Stimulated activated CD8-positive, alpha-beta memory T cell treated with anti-CD3 and anti-CD28 coated beads, Interleukin-7, amount 100 ng/mL, for 1 hour (primary cell): Measurements from ENCODE around the gene PSEN2.
A peak's percentile ranks its signal among the peaks of the same experiment; 100 is the strongest.

Experiments
- DNase-seq, 2 donors: peaks; one replicate each; pipeline ENCODE4 v3.0.0-alpha.2; 2020; ENCODE audit warnings: low read depth in 2 of 2

The PSEN2 gene

GRCh38 chr1:226886122-226886901, 15.9 kb downstream of the PSEN2 start:
- DNase-seq = no peak

- DNase-seq = no peak
Observed at GRCh38 chr1:226887006-226887405, 16.6 kb downstream of the PSEN2 start.

- DNase-seq = no peak
Observed at GRCh38 chr1:226888021-226888420, 17.6 kb downstream of the PSEN2 start.

- DNase-seq = no peak
Observed at GRCh38 chr1:226888816-226889215, 18.4 kb downstream of the PSEN2 start.

GRCh38 chr1:226889616-226890330, 19.4 kb downstream of the PSEN2 start:
- DNase-seq = no peak

GRCh38 chr1:226890331-226891108, 20.1 kb downstream of the PSEN2 start:
- no peak for DNase-seq

GRCh38 chr1:226891346-226891745, 20.9 kb downstream of the PSEN2 start:
- DNase-seq = no peak

GRCh38 chr1:226891846-226892523, 21.6 kb downstream of the PSEN2 start:
- no peak for DNase-seq

GRCh38 chr1:226892524-226892875, 22.1 kb downstream of the PSEN2 start:
- no peak for DNase-seq

- no peak for DNase-seq
Observed at GRCh38 chr1:226893936-226894335, 23.5 kb downstream of the PSEN2 start.

- no peak for DNase-seq
Observed at GRCh38 chr1:226894826-226895225, 24.4 kb downstream of the PSEN2 start.

GRCh38 chr1:226895644-226896043, 25.2 kb downstream of the PSEN2 start:
- no peak for DNase-seq

GRCh38 chr1:226898246-226898645, 27.8 kb downstream of the PSEN2 start:
- DNase-seq = no peak

GRCh38 chr1:226901421-226901820, 31.0 kb downstream of the PSEN2 start:
- DNase-seq = no peak

- DNase-seq = no peak
Observed at GRCh38 chr1:226902601-226903000, 32.2 kb downstream of the PSEN2 start.

GRCh38 chr1:226903819-226904716, 33.7 kb downstream of the PSEN2 start:
- DNase-seq = no peak

GRCh38 chr1:226904772-226905171, 34.4 kb downstream of the PSEN2 start:
- no peak for DNase-seq

- no peak for DNase-seq
Observed at GRCh38 chr1:226908419-226908818, 38.0 kb downstream of the PSEN2 start.

- DNase-seq = no peak
Observed at GRCh38 chr1:226908913-226909312, 38.5 kb downstream of the PSEN2 start.

GRCh38 chr1:226912587-226913176, 42.3 kb downstream of the PSEN2 start:
- DNase-seq = peak in 1 of 2 donors; percentile 19

GRCh38 chr1:226915672-226915995, 45.2 kb downstream of the PSEN2 start:
- no peak for DNase-seq
